Activated CD4-positive, CD25-positive, alpha-beta regulatory T cell treated with anti-CD3 and anti-CD28 coated beads, Interleukin-2, amount 50 U/mL, for 24 hours (primary cell): ENCODE data around the gene TNNT1.
"Not testable (repeated sequence)": the region's sequence is repeated elsewhere in the genome, so short reads cannot be mapped to it uniquely, and the experiment has no call there.

Experiments
- ATAC-seq, 2 donors: fragments of 150-1000 bp; cut with Tn5 transposase; one replicate each; pipeline ENCODE4 v1.10.0; 2021; ENCODE audit warnings: mild to moderate bottlenecking in 1 of 2, moderate library complexity in 1 of 2

The TNNT1 gene

DNA sequence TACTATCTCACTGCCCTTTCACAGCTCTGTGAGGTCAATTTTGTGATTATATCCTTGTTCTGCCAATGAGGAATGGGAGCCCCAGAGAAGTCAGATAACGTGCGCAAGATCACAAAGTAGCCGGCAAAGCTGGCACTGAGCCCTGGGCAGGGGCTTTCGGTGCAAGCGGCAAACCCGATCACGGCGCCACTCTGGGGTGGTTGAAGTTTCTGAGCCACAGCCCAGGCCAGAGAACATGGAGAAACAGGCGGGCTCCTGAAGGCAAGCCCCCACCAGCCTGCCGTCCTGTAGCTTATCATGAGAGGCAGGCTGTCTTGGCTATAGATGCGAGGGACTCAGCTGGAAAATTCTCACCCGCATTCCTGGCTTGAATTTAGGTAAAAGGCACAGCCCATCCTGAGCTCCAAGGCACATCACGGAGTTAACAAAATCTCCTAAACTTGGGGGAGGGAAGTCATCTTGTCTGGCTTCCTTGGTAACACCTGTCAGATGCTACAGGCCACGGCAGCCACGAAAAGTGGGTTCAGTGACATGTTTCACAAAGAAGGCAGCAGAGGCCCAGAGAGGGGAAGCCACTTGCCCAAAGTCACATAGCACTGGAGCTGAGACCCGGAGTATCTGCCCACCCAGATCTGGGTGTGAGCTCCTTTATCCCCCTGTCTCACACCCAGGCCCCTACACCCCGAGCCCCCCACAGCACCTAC, 12.5 kb downstream of the TNNT1 start:
- no peak for ATAC-seq

DNA sequence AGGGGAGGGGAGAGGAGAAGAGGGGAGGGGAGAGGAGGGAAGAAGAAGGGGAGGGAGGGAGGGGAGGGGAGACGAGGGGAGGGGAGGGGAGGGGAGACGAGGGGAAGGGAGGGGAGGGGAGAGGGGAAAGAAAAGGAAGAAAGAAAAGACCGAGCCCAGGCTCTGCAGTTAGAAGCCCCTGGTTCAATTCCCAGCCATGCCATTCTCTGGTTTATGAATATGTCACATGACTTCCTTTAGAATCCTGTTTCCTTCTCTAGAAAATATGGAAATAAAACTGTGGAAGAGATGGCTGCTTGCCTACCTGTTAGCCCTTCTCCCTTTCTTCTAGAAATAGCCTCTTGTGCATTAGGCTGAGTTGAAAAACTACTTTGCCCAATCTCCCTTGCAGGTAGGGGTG, 14.3 kb downstream of the TNNT1 start:
- ATAC-seq: no peak

DNA sequence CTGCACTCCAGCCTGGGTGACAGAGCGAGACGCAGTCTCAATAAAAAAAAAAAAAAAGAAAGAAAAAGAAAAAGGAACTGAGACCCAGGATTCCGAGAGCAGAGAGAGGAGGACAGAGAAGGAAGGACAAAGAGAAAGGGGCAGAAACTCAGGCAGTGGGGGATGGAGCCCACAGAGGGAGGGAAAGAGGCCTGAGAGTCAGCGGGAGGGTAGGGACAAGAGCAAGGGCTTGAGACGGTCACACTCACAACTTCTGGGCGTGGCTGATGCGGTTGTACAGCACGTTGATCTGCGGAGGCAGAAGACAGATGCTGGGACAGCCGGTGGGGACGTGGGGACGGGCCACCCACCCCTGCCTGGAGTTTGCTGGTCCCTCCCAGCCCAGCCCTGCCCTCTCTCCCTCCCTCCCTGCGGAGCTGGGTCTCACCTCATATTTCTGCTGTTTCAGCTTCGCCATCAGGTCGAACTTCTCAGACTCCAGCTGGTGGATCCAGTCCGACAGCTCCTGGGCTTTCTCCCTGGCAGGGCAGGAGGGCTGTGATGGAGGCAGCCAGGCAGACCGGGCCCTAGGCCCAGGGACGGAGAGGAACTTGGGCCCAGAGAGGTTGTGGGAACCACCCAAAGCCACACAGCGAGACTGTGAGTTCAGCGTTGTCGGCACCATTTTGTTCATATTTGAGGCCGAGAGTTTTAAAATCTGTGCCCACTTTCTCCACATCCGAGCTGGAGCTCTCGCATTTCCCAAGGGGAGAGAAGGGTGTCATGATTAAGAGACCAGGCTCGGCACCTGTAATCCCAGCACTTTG, 15.2 kb downstream of the TNNT1 start:
- no peak for ATAC-seq

DNA sequence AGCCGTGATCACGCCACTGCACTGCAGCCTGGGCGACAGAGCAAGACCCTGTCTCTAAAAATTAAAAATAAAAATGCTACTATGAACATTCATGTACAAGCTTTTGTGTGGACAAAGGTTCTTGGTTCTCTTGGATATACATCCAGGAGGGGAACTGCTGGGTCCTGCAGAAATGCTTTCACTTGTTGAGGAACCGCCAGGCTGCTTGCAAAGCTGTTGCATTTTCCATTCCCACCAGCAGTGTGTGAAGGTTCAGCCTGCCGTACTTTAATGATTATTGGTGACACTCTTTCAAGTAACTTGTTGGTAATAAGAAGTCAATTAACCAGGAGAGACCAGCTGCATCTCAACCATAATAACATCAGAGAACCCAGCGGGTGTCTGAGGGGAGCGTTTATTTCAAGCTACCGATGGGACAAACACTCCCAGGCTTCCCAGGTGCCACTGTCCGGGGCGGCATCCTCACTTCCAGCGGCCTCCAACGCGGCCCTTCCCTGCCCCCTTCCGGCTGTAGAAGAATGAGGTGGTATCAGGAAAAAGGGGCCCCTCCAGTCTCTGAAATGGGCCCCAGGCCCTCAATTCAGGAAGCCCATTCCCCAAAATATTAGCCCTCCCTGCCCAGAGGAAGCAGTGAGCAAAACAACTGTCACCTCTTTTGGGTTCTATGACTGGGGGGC, 16.4 kb downstream of the TNNT1 start:
- ATAC-seq: no peak

DNA sequence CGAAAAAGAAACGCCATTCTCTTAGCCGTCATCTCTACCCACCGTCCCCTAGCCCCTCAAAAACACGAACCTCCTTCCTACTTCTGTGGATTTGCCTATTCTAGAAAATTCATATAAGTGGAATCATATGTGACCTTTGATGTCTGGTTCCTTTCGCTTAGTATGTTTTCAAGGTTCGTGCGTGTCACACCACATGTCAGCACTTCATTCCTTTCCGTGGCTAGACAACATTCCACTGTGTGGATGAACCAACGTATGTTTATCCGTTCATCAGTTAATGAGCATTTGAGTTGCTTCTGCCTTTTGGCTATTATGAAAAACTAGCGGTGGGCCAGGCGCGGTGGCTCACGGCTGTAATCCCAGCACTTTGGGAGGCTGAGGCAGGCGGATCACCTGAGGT, 17.6 kb downstream of the TNNT1 start:
- ATAC-seq: no peak

DNA sequence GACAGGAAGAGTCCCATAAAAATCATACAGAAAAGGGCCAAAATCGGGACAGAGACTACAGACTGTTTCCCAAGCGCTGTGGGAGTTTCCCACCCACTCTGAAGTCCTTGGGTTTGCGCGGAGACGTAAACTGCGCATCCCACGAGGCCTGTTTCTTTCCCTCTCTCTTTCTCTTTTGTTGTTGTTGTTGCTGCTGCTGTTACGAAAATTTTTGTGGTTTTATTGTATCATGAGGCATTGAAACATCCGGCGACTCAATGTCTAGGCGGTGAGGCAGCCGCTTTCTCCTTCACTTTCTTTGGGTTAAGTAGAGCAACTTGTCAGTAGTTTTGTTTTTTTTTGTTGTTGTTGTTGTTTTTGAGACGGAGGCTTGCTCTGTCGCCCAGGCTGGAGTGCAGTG, 30.0 kb downstream of the TNNT1 start:
- ATAC-seq: no peak

DNA sequence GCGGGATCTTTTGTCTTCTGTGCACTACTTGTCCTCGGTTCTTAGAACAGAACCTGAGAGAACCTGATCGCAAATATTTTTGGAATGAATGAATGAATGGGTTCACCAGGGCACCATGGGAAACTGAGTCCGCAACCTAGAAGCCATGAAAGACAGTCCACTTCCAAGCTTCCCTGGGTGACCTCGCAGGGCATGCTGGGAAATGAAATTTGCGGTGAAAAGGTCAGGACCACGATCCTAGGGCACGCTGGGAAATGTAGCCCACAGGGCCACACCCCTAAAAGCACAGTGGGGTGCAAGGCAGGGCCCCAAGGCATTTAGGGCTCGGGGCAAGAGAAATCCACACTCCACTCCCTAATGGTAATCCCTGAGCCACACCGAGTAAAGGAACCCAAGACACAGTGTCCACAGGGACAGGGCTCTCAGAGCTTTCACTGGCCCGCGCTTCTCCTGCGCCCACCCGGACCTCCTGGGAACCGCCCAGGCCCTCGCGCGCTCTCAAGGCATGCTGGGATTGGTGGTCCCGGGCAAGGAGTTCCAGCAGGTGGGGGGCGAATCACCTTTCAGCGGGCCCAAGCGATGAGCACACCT, 30.5 kb downstream of the TNNT1 start:
- no peak for ATAC-seq

DNA sequence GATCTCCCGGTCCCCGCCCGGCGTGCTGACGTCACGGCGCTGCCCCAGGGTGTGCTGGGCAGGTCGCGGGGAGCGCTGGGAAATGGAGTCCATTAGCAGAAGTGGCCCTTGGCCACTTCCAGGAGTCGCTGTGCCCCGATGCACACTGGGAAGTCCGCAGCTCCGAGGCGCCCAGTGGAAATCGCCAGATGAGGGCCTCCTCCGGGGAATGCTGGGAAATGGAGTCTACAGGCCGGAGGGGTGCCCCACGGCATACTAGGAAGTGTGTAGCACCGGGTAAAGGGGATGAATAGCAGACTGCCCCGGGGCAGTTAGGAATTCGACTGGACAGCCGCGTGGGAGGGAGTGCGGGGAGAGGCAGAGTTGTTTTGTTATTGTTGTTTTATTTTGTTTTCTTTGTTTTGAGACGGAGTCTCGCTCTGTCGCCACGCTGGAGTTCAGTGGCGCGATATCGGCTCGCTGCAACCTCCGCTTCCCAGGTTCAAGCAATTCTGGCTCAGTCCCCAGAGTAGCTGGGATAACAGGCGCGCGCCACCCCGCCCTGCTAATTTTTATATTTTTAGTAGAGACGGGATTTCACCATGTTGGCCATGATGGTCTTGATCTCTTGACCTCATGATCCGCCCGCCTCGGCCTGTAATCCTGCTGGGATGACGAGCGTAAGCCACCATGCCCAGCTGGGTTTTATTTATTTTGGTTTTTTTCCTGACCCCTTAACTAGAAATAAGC, 31.2 kb downstream of the TNNT1 start:
- peak; percentile 98 for ATAC-seq

DNA sequence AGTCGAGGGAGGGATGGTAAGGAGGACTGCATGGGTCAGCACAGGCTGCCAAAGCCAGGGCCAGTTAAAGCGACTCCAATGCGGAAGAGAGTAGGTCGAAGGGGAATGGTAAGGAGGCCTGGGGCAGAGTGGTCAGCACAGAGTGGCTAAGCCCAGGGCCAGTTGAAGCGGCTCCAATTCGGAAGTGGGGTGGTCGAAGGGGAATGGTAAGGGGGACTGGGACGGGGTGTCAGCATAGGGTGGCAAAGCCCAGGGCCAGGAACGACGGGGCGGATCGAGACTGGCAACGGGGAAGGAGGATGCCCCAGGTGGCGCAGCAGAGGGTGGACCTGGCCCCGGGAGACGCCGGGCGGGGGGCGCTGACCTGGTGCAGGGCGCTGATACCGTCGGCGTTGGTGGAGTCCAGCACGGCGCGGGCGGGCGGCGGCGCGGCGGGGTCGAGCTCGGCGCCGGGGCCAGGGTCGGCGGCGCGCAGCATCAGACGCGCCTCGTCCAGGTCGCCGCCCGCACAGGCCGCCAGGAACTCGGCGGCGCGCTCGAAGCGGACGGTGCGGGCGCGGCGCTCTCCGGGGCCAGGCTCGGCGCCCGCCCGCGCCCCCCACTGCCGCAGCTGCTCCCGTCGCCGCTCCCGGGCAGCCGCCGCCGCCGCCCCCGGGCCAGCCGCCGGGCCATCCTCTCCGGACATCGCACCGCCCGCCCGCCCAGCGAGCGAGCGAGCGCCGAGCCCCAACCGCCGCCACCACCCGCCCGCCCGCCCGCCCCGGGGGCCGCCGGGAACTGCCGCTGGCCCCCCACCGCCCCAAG, 31.9 kb downstream of the TNNT1 start, which contains the start of gene PPP1R12C:
Gene PPP1R12C, minus strand, starts transcription at position 779 of the 804 bp plus-strand sequence. Its CDS starts 94 bp downstream, at position 685.
- ATAC-seq: peak; percentile 2 to 8

DNA sequence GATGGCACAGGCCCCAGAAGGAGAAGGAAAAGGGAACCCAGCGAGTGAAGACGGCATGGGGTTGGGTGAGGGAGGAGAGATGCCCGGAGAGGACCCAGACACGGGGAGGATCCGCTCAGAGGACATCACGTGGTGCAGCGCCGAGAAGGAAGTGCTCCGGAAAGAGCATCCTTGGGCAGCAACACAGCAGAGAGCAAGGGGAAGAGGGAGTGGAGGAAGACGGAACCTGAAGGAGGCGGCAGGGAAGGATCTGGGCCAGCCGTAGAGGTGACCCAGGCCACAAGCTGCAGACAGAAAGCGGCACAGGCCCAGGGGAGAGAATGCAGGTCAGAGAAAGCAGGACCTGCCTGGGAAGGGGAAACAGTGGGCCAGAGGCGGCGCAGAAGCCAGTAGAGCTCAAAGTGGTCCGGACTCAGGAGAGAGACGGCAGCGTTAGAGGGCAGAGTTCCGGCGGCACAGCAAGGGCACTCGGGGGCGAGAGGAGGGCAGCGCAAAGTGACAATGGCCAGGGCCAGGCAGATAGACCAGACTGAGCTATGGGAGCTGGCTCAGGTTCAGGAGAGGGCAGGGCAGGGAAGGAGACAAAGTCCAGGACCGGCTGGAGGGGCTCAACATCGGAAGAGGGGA, 32.7 kb downstream of the TNNT1 start:
- ATAC-seq: peak; percentile 32 to 34

DNA sequence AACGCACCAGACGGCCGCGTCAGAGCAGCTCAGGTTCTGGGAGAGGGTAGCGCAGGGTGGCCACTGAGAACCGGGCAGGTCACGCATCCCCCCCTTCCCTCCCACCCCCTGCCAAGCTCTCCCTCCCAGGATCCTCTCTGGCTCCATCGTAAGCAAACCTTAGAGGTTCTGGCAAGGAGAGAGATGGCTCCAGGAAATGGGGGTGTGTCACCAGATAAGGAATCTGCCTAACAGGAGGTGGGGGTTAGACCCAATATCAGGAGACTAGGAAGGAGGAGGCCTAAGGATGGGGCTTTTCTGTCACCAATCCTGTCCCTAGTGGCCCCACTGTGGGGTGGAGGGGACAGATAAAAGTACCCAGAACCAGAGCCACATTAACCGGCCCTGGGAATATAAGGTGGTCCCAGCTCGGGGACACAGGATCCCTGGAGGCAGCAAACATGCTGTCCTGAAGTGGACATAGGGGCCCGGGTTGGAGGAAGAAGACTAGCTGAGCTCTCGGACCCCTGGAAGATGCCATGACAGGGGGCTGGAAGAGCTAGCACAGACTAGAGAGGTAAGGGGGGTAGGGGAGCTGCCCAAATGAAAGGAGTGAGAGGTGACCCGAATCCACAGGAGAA, 33.5 kb downstream of the TNNT1 start:
- no peak for ATAC-seq

DNA sequence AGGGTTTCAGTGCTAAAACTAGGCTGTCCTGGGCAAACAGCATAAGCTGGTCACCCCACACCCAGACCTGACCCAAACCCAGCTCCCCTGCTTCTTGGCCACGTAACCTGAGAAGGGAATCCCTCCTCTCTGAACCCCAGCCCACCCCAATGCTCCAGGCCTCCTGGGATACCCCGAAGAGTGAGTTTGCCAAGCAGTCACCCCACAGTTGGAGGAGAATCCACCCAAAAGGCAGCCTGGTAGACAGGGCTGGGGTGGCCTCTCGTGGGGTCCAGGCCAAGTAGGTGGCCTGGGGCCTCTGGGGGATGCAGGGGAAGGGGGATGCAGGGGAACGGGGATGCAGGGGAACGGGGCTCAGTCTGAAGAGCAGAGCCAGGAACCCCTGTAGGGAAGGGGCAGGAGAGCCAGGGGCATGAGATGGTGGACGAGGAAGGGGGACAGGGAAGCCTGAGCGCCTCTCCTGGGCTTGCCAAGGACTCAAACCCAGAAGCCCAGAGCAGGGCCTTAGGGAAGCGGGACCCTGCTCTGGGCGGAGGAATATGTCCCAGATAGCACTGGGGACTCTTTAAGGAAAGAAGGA, 34.4 kb downstream of the TNNT1 start:
- ATAC-seq: no peak

DNA sequence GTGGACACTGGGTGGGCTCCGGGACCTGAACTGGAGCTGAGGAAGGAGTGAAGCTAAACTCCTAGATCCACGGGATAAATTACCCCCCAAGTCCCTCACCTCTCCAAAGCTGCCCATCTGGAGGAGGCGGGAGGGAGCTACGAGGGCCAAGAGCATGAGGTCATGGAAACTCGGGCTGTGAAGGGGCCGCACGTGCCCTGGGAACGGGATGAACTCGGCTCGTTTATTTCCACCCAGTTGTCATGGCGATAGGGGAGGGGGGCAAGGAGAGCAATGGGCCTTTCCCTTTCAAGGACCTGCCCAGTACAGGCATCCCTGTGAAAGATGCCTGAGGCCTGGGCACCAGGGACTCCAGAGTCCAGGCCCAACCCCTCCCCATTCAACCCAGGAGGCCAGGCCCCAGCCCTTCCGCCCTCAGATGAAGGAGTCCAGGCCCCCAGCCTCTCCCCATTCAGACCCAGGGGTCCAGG, 35.4 kb downstream of the TNNT1 start:
- ATAC-seq: no peak

DNA sequence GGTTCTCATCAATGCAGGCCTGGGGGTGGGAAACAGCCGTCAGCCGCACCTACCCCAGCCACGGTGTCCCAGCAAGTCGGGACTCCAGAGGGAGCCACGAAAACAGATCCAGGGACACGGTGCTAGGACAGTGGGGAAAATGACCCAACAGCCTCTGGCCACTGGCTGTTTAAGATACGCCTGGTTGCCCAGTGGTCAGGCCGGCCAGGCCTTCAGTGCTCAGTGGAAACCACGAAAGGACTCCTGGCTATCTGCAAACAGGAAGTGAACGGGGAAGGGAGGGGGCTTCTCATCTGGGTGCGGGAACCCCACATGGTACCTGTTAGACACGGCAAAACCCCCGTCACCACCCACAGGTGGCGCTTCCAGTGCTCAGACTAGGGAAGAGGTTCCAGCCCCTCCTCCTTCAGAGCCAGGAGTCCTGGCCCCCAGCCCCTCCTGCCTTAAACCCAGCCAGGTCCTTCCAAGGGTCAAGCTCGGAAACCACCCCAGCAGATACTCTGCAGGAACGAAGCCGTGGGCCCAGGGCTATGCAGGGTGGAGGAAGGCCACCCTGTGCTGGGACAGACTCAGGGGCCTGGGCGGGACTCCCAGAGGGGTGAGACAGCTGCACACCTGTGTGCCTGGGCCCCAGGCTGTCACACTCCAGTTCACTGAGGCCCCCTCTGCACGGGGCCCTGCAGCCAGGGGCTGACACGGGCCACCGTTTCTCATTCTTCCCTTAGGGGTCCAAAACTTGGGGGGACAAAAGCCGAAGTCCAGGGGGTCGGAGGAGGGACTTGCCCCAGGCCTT, 36.0 kb downstream of the TNNT1 start:
- ATAC-seq: no peak

DNA sequence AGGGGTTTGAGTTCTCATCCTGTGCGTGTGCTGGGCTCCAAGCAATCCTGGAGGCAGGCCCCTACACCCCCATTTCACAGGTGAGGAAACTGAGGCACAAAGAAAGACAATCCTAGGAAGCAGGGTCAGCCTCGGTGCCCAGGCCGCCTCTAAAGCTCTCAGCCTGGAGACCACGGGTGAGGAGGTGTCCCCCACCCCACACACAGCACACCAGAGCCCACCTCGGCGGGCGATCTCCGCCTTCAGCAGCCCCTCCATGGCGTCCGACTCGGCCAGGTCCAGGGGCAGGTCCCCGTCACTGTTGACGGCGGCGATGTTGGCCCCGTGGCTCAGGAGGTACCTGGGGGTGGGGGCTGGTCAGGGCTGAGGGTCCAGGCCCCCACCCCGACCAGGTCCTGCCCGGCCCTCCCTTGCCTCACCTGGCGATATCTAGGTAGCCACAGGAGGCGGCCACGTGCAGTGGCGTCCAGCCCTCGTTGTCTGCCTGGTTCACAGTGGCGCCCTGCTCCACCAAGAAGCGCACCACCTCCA, 36.7 kb downstream of the TNNT1 start:
- ATAC-seq: no peak

DNA sequence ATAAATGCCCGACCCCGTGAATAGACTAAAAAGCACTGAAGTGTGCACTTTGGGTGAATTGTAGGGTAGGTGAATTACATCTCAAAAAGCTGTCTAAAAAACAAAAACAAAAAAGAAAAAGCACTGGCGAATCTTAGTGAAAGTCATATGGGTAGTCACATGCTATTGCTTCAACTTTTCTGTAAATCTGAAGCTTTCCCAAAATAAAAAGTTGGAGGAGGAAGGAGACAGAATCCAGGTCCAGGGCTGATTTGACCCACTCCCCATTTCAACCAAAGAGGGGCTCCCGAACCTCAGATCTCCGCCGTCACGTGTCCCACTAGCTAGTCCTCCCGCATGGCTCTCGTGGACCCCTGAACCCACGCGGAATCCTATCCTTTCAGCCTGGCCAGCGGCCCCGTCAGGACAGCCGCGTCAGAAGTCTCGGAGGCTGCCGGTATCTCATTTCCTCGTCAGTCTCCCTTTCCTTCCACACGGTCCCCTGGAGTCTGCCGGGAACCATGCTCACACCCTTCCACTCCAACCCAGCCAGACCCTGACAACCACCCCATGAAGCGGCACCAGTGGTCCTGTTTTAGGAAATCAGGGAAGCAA, 37.7 kb downstream of the TNNT1 start:
- no peak for ATAC-seq

DNA sequence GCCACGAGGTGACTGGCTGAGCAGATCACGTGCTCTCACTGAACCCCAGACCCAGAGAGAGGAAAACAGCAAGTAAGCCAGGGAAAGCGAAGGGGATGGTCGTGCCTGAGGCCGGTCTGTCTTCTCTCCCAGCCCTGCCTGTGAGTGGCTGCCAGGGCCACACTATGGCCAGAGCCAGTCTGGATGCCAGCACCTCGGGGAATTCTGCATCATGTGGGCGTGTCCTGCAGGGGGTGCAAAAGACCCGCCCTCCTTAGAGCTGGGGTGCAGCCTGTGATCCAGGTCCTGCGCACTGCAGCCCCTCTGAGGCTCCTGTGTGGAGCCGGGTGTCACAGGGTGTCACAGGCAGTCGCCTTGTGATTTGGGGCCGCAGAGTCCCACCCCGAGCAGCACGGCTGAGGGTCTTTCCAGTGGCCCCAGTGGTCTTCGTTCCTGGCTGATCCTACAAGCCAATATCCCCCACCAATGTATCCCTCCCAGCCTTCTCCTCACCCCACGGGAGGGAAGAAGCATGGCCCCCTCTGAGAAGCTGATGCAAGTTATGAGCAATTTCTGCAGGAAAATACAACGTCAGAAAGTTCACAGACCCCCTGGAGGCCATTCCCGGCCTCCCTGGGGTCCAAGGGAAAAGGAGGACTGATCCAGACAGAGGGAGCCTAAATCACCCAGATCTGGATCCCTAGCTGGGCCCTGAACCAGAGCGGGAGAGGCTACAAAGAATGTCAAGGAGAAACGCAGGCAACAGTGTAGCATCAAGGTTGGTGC, 39.3 kb downstream of the TNNT1 start:
- ATAC-seq: no peak

DNA sequence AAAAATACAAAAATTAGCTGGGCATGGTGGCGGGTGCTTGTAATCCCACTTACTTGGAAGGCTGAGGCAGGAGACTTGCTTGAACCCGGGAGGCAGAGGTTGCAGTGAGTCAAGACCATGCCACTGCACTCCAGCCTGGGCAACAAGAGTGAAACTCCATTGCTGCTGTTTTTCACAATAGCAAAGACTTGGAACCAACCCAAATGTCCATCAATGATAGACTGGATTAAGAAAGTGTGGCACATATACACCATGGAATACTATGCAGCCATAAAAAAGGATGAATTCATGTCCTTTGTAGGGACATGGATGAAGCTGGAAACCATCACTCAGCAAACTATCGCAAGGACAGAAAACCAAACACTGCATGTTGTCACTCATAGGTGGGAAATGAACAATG, 41.8 kb downstream of the TNNT1 start:
- not testable (repeated sequence) for ATAC-seq
